Head of caudate nucleus (tissue), 42 donors: Measurements from ENCODE around the gene STAC3.

Experiments used
- DNase-seq, 42 donors: peaks; one replicate each; pipeline versions ENCODE4 v3.0.0 to v3.0.0-alpha.2; 2020 to 2021; ENCODE audit warnings: mixed read lengths in 7 of 42
- intact Hi-C: fragments of 100-400 bp; cut with DNase I; formaldehyde crosslinking; loops from one replicate; pipeline ENCODE4 v1.15.0; 2022

Gene STAC3

DNA sequence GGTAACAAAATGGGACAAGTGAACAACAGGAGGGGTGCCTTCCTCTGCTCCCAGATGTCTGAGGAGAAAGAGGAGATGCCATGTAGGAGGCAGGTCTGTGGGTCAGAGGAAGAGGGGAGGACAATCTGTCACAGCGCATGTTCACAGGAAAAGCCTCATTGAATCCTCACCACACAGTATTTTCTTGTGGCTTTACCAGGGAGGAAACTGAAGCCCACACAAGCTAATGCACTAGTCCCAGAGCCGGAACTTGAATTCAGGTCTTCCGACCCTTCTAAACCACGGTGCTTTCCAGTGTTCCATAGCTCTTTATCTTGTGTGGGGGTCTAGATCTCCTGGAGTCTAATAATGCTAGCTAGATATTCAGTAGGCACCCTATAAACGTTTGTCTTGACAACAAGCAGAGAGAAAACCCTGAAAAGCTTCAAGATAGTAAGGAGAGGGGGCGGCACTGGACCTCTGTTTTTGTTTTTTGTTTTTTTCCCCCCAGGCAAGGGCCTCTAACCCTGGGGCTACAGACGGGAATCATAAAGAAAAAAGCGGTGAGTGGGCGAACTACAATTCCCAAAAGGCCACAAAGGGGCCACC is 21.8 kb downstream of the STAC3 start:
- DNase-seq, result no peak
- intact Hi-C loops, result loop anchor here (10.0 kb wide), 1 partner anchor 226 kb away; the partner anchor contains the start of genes GLI1 and INHBE

DNA sequence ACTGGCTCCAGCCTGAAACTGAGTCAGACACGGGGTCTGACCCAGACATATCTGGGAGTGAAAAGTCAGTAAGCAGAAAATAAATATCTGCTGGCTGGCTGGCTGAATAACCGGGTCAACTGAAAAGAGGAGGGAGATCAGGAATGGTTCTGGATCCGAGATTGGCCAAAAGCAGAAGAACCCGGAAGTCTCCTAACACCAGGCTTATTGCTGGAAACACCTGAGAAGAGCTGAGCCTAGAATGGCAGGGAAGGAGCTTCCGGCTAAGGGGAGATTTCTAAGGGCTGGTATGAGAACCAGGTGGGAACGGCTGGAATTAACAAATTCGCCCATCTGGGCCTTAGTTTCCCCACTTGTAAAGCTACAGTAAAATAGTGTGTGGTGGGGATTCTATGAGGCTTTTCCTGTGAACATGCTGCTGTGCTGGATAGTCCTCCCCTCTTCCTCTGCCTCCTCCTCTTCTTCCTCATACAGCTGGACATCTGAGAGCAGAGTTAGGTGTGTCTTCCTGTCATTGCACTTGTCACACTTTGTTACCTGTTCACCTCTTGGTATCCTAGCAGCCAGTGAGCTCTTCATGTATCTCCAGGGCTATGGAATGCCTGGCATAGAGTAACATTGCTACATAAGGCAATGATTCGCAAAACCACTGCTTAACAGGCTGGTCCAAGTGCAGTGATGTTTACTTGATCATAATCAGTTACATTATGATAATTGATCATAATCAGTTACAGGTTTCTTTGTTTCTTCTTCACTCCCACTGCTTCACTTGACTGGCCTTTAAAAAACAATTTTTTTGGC is 23.5 kb downstream of the STAC3 start:
- intact Hi-C loops, result loop anchor here (10.0 kb wide), 1 partner anchor 227 kb away; the partner anchor contains the start of genes GLI1 and INHBE
- no peak for DNase-seq

DNA sequence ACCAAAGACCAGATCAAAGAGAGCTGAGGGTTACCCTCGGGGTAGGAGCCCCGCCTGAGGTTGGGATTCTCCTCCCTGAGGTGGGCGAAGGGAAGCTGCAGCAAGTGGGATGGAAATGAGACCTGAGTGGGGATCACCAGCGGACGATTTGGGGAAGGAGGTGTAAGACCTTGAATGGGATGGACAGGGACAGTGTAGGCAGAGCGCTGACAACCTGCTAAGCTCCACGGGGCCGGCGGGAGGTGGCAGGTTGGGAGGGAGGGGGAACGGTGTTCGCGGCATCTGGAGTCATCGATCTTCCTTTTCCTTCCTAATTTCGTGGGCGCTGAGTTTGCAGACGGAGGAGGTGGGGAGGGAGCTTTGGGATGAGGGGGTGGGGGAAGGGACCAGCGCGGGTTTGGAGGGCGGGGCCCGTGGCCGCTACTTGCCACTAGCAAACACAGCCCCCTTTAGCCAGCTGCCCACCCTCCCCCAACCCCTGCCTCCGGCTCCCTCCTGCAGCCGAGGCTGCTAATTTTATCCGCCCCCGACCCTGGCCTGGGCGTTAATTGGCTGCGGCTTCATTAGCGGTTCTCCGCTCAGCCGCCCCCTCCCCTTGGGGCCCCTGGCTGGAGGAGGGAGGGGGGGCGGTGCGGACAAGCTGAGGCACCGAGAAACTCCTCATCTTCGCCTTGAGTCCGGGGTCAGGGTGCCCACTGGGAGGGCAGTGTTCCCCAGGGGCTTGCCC is 24.2 kb downstream of the STAC3 start:
- intact Hi-C loops, result loop anchor here (10.0 kb wide), 1 partner anchor 228 kb away; the partner anchor contains the start of genes GLI1 and INHBE
- no peak for DNase-seq

DNA sequence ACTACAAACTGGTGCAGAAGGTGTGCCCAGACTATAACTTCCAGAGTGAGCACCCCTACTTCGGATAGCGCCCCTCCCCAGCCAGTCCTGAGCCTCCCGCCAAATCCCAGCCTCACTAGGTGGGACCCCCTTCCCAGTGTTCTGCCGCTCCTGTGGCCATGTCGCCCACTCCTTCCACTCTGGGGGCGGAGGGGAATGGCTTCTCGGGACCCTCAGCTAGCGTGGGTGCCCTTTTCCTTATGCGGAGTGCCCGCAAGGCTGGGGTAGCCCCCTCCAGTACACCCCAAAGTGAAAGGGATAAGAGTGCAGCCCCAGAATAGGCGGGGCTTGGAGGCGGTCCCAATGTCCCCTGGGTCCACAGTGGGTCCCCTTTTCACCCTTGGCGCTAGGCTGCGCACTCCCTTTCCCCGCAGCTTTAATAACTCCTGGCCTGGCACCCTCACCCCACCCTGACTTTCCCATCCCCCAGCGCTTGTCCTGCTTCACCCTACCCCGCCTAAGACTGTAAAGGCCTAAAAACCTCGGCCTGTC is 25.2 kb downstream of the STAC3 start:
- intact Hi-C loops, result loop anchor here (10.0 kb wide), 1 partner anchor 229 kb away; the partner anchor contains the start of genes GLI1 and INHBE
- DNase-seq, result no peak

DNA sequence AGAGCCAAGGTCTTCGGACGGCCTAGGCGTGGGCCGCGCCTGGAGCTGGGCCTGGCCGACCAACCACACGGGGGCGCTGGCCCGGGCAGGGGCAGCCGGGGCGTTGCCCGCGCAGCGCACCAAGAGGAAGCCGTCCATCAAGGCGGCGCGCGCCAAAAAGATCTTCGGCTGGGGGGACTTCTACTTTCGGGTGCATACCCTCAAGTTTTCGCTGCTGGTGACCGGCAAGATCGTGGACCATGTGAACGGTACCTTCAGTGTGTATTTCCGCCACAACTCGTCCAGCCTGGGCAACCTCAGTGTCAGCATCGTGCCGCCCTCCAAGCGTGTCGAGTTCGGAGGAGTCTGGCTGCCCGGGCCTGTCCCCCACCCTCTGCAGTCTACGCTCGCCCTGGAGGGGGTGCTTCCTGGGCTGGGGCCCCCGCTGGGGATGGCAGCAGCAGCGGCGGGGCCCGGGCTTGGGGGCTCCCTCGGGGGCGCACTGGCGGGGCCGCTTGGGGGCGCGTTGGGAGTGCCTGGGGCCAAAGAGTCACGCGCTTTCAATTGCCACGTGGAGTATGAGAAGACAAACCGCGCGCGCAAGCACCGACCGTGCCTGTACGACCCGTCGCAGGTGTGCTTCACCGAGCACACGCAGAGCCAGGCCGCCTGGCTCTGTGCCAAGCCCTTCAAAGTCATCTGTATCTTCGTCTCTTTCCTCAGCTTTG is 25.9 kb downstream of the STAC3 start:
- intact Hi-C loops, result loop anchor here (10.0 kb wide), 1 partner anchor 230 kb away; the partner anchor contains the start of genes GLI1 and INHBE
- no peak for DNase-seq

DNA sequence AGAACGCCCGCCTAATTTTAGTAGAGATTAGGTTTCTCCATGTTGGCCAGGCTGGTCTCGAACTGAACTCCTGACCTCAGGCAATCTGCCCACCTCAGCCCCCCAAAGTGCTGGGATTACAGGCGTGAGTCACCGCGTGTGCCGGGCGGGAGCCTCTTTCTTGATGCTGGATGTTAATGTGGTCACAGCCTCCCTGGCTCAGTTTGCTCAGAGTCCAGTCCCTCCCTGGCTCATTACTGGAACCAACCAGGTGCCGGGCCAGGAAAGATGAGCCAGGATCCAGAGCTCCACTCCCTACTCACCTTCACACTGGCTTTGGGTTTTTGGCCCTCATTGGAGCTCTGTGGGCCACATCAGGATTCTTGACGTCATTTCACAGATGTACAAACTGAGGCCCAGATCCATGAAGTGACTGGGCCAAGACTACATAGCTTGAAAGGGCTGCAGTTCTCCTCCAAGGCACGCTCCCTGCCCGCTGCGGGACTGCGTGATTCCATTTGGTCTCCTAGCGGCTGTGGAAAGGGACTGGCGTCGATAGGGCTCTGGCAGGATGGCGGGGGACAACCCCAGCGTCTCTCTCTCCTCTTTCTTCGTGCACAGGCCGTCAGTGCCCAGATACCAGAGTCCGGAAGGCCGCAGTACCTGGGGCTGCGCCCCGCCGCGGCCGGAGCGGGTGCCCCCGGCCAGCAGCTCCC is 26.6 kb downstream of the STAC3 start:
- no peak for DNase-seq
- intact Hi-C loops, result loop anchor here (10.0 kb wide), 1 partner anchor 230 kb away; the partner anchor contains the start of genes GLI1 and INHBE

DNA sequence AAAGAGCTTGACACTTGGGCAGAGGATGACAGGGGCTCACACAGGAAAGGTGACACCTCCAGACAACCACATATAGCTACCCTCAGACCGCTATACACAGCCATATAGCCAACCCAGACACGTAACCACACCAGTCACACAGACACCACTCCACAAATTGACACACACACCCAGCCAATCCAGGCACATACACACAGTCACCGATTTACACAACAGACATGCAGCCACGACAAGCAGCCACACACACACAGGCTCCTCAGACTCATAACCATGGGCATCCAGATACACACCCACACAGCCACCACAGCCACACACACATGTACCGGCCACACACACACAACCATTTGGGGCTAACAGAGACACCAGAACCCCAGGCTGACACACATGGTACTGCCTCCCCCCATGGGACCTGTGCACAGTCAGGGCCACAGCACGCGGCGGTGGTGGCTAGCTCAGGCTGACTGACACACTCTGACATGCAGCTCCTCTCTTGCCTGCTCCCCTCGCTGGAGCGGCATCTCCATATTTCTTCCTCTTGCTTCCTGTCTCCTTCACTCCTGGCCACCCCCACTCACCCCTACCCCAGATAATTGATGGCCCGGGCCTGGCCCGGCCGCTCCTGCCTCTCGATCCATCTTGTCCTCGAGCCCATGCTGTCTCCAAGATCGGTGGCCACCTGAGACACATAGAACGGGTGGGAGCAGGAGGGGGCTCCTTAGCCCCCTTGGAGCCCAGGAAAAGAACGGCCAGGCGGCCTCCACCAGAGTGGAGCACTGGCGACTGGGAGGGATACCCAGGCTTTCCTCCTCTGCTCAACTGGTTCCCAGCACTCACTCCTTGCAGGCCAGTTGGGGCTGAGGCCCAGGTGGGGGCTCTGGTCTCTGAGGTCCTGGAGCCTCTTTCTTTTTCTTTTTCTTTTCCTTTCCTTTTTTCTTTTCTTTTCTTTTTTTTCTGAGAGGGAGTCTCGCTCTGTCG is 27.5 kb downstream of the STAC3 start:
- DNase-seq, result no peak

DNA sequence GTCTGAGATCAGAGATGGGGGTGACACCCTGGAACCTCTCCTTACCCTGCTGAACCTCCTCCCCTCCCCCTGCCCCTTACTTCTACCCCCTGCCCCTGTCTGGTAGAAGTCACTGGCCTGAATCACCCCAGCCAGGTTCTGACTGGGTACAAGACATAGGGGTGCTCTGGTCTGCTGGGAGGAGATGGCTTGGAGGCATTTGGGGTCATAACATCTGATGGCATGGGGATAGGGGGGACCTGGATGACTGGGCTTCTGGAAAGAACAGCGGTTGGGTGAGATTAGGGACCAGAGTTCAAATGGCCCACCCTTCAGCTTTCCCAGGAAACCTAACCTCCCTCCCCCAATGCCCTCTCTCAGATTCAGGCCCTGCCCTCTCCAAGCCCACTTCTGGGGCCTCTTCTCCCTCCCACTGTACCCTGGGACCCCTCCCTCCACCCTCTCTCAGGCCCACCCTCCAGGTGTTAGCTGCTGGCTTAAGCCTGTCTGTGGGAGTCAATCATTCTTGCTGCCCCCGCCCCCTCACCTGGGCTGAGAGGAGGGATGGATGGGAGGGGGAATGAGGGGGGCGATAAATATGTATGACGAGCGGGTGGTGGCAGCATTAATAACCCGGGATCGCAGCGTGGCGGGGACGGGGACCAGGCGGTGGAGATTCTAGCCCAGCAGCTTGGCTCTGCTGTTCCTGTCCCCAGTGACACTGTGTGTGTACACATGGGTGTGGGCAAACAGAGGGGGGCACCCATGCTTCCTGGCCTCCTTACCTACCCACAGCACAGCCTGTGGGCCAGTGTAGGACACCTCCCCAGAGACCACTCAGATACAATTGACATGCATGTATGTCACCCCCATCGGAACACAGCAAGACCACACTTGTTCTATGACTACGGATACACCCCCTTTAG is 28.4 kb downstream of the STAC3 start:
- DNase-seq, result no peak
- intact Hi-C loops, result loop anchor here (10.0 kb wide), 1 partner anchor 232 kb away; the partner anchor contains the start of genes GLI1 and INHBE

More for the DNA sequence above, 27.5 kb downstream of the STAC3 start:
- intact Hi-C loops, result loop anchor here (10.0 kb wide), 1 partner anchor 231 kb away; the partner anchor contains the start of genes GLI1 and INHBE

DNA sequence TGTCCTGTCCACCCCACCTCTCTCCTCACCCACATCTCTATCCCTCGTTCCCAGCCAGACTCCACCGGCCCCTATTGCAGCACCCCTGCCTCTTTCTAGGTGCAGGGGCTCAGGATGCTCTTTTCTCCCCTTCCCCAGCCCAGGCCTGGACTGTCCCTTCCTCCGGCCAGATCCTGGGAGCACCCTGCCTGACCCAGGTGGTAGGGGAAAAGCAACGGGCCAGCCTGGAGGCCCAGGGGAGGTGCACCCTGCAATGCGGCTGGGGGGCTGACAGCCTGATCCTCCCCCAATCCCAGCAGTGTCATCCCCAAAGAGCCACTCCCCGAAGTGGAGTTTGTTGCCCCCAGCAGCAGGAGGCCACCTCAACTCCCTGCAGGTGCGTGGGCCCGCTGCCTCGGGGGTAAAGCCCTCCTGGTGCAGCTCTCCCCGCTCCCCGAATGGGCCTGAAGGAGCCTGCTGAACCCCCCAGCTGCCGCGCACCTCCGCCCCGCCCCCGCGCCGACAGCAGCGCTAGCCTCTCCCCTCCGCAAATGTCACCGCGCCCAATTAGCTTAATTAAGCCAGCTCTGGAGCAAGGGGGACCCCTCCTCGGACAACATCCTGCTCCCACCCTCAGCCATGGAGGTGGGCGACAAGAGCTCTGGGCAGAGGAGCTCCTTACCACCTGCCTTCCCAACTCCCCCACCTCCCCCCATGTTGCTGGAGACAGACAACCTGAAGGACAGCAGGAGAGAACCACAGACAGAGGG is 29.6 kb downstream of the STAC3 start:
- no peak for DNase-seq
- intact Hi-C loops, result loop anchor here (10.0 kb wide), 1 partner anchor 233 kb away; the partner anchor contains the start of genes GLI1 and INHBE

DNA sequence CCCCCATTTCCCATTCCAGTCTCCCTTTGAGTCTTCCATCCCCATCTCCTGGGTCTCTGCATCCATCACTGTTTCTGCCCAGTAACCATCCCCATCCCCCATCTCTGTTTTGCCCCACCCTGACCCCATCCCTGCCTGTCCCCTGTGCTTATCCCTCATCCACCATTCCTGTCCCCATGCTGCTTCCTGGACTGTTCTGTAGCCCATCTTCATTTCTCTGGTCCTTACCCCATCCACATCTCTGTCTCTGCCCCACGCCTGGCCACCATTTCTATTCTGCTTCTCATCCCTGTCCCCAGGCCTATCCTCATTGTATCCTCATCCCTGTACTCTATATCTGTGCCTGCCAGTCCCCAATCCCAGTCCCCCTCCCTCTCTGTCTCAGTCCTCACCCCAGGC is 30.2 kb downstream of the STAC3 start:
- intact Hi-C loops, result loop anchor here (10.0 kb wide), 1 partner anchor 234 kb away; the partner anchor contains the start of genes GLI1 and INHBE
- no peak for DNase-seq

DNA sequence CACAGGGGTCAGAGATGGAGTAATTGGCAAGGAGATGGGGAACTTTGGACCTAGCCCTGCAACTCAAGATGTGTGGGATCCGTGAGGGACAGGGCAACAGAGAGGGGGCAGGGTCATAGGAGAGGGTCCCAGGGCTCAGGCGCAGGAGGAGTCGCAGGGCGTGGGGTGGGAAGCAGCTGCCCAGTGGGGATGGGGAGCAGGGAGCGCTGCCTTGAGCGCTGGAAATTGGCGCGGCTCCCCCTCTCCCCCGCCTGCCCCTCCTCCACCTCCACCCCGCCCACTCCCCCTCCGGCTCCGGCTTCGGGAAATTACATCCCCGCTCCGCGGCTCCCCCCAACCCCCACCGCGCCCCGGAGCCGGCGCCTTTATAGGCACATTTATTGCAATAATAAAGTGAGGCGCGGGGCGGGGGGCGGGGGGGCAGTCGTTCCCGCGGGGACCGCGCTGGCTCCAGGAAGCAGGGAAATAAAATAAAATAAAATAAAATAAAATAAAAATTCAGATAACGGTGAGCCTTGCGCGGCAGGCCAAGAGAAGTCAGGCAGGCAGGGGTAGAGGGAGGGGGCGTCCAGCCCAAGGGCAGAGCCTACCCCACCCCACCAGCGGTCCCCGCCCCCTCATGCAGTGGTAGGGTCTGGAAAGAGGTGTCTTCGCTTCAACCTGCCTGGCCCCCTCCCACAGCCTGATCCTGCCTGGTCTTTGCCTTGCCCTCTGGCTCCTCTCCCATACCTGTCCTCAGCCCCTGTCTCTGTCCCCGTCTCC is 30.8 kb downstream of the STAC3 start:
- DNase-seq, result no peak
- intact Hi-C loops, result loop anchor here (10.0 kb wide), 1 partner anchor 235 kb away; the partner anchor contains the start of genes GLI1 and INHBE

DNA sequence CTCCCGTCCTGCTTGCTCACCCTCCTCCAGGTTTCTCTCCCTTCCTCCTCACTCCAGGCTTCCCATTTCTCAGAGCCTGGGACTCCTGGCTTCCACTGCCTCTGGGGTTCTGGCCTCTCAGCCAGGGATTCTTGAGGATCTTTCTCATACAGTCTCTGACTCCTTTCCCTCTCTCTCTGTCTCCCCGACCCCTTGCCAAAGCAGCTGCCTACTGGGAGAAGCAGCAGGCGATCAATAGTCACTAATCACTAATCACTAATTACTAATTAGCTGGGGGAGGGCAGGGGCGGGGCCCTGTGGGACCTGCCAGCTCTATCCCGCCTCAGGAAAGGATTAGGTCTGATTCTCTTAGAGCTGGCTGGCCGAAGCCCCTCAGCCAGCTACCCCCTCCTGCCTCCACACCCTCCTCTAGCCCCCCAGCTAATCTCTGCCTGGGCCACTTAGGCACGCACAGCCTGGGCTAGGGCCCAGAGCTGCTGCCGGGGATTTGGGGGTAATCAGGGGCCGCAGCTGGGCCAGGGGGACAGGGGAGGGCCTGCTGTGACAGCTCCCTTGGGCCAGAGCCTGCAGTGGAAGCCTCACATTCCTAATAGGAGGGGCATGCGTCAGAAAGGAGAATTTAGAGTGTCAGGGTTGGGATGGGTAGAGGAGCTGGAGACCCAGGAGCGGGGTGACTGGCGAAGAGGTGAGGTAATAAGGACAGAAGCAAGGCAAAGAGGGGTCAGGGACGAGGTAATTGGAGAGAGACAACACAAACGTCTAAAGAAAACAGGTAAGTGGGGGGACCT is 31.6 kb downstream of the STAC3 start:
- intact Hi-C loops, result no loop called here
- no peak for DNase-seq
